Left renal cortex interstitium (tissue), 4 donors: Measurements from ENCODE around the gene GRIN2D. TPM values are rescaled to one million over a fixed set of nuclear protein-coding genes. Genes with fewer than 3 reads are reported as not detected.

Experiments used
- DNase-seq, 4 donors: peaks; one replicate each; pipeline ENCODE4 v3.0.0-alpha.2; 2013; ENCODE audit warnings: low read depth in 4 of 4, low spot score in 2 of 4, missing footprints in 1 of 4
- polyA plus RNA-seq, 4 donors: library from polyadenylated mRNA; unstranded; fragments of 120-200 nt; gene quantifications; one replicate each; pipeline ENCODE4 v1.2.1, GENCODE V29; 2013; ENCODE audit not compliant: insufficient read length in 4 of 4

GRIN2D gene
- polyA plus RNA-seq, 4 donors, result 0.42 to 0.78 (median 0.54) TPM

DNA sequence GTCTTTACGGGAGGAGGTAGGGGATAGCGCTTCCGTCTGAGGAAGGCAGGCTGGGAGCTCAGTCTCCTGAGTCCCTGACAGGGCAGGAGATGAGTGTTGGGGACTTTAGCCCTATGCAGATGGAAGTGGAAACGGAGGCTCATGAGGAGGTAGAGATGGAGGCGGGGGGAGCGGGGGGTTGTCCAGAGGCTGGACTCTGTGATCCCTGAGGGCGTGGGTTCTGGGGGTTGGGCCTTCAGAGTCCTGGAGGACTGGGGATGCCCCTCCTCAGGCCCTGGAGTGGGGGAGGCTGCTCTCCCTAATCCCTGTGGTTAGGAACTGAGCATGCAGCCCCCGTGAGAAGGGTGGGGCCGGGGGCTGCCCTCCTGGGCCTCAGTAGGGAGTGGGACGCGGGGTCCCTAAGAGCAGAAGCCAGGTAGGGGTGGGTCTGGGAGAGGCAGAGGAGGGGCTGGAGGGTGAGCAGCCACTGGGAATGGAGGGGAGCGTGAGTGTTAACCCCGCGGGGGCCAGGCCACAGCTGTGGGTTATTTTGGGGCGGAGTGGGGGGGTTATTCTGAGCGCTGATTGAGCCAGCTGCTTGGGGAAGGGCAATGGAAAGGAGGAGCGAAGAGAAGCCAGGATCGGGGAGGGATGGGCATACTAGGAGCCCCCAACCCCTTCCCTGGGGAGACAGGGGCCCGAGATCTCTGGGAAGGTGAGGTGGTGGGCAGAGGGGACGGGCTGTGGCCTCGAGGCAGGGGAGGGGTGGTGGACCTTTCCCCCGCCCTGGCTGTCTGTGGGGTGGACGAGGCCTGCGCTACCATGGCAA is 2.8 kb downstream of the GRIN2D start:
- DNase-seq, result no peak

DNA sequence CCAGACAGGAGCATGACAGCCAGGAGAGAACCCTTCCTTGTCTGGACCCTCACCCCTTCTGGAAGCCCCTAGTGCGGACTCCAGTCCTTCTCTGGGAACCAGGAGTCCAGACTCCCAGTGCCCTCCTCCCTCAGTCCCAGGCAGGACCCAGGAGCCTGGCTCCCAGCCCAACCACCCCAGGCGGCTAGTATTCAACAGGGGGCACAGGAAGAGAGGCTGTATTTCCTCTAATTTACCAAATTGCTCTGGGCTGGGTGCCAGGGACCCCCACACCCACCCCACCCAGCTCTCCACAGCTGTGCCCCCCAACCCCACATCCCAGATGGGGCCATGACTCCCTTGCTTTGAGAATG is 3.3 kb downstream of the GRIN2D start:
- DNase-seq, result no peak

DNA sequence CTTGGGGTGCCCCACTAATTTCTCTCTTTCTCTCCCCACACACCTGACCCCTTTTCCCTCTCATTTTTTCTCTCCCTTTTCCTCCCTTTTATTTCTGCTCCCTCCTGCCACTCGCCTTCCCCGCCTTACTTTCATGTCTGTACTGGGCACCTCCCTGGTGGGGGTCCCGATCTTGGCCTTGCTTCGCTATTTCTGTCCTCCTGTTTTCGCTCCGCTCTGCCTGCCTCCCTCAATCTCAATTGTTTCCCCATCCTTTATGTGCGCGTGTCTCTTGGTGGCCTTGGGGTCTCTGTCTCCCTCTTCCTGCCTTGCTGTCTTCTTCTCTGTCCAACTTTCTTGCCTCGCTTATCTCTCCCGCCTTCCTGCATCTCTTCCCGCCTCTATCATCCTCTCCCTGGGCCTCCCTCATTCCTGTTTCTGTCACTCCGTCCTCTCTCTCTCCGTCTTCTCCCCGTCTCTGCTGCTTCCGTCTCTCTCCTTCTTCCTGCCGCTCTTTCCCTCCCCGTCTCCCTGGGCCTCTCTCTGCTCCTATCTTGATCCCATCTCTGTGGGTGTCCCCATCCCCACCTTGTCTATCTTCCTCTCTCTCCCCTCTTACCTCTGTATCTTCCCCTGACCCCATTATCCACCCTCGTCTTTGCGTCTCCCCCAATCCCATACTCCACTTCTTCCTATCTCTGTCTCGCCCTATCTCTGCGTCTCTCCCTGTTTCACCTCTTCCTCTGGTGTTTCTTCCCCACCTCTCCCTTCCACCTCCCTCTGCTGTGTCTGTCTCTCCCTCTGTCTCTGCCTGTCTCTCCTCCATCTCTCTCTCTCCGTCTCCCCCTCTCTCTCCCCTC is 4.0 kb downstream of the GRIN2D start:
- DNase-seq, result no peak

GRCh38 chr19:48398102-48398374 is 4.6 kb downstream of the GRIN2D start:
- no peak for DNase-seq

DNA sequence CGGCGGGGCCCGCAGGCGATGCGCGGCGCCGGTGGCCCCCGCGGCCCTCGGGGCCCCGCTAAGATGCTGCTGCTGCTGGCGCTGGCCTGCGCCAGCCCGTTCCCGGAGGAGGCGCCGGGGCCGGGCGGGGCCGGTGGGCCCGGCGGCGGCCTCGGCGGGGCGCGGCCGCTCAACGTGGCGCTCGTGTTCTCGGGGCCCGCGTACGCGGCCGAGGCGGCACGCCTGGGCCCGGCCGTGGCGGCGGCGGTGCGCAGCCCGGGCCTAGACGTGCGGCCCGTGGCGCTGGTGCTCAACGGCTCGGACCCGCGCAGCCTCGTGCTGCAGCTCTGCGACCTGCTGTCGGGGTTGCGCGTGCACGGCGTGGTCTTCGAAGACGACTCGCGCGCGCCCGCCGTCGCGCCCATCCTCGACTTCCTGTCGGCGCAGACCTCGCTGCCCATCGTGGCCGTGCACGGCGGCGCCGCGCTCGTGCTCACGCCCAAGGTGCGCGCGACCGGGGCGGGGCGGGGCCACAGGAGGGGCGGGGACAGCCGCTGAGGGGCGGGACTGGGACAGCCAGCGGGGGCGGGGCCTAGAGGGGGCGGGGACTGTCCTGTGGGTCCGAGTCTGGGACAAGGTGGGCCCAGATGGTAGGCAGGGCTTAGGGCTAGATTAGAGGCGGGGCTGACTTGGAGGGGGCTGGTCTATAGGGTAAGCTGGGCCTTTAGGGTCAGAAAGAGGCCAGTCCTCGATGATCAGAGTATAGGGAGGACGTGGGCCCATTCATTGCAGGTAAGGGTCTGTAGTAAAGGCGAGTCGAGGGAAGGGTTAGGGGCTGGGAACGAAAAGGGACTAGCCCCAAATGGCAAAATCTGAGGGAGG is 5.1 kb downstream of the GRIN2D start:
- DNase-seq, result no peak

GRCh38 chr19:48400018-48400742 is 6.7 kb downstream of the GRIN2D start:
- no peak for DNase-seq

DNA sequence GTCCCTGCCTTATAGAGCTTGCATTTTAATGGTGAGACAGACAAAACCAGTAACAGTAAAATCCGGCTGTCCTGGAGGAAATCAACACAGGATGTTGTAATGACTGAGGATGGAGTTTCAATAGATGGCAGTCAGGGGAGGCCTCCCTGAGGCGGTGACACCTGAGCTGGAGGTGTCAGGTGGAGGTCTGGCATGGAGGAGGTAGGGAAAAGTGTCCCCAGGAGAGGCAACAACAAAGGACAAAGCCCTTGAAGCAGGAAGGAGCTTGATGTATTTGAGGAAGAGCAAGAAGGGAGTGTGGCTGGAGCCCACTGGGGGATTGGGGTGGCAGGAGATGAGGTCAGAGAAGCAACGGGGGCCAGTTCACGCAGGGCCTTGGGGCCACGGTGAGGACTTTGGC is 7.8 kb downstream of the GRIN2D start:
- DNase-seq, result no peak

DNA sequence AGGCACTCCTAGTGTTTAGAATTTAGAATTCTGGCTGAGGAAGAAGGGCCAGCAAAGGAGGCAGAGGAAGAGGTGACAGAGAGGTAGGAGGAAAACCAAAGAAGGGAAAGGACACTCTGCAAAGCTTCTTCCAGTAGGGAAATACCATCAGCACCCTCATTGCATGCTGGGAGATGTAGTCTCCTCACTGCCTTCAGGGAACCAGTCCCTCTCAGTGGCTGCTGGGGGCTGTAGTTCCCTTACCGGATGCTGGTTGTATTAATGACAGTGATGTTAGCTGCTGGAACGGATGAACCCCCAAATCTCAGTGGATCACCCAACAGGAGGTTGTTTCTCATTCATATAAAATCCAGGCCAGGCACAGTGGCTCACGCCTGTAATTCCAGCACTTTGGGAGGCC is 10.1 kb downstream of the GRIN2D start:
- no peak for DNase-seq

- DNase-seq, result no peak
Observed at GRCh38 chr19:48405010-48405659, 11.7 kb downstream of the GRIN2D start.

GRCh38 chr19:48405850-48406249 is 12.4 kb downstream of the GRIN2D start:
- no peak for DNase-seq

DNA sequence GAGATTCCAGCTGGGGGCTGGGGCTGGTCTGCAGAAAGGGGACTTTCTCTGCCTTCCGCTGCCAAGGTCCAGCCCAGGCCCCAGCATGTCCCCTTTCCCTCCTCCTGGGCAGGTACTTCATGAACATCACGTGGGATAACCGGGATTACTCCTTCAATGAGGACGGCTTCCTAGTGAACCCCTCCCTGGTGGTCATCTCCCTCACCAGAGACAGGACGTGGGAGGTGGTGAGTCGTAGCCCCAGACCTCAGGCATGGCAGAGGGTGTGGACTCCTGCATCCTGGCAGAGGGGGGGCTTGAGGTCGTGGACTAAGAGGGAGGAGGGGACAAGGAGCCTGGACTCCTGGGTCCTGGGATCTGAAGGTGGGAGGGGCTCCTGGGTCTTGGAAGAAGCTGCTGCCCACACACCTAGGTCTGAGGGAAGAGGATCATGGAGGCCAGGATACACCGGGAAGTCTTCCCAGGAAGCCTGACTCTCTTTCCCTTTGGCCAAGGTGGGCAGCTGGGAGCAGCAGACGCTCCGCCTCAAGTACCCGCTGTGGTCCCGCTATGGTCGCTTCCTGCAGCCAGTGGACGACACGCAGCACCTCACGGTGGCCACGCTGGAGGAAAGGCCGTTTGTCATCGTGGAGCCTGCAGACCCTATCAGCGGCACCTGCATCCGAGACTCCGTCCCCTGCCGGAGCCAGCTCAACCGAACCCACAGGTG is 20.6 kb downstream of the GRIN2D start:
- no peak for DNase-seq

GRCh38 chr19:48415395-48415794 is 21.9 kb downstream of the GRIN2D start:
- no peak for DNase-seq

DNA sequence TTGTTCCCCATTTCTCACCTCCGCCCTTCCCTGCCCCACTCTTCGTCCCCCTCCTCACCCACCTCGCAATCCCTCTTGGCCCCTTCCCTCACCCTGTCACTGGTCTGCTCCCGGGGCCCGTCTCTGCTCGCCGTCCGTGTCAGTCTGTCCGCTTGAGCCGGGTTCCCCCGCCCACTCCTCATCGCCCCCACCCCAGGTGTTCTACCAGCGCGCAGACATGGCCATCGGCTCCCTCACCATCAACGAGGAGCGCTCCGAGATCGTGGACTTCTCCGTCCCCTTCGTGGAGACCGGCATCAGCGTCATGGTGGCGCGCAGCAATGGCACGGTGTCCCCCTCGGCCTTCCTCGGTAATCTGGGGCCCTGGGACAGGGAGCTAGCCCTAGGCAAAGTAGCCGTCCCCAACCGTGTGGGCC is 22.3 kb downstream of the GRIN2D start:
- no peak for DNase-seq

GRCh38 chr19:48417421-48417820 is 24.0 kb downstream of the GRIN2D start:
- DNase-seq, result no peak

GRCh38 chr19:48418317-48419064 is 25.0 kb downstream of the GRIN2D start:
- no peak for DNase-seq

DNA sequence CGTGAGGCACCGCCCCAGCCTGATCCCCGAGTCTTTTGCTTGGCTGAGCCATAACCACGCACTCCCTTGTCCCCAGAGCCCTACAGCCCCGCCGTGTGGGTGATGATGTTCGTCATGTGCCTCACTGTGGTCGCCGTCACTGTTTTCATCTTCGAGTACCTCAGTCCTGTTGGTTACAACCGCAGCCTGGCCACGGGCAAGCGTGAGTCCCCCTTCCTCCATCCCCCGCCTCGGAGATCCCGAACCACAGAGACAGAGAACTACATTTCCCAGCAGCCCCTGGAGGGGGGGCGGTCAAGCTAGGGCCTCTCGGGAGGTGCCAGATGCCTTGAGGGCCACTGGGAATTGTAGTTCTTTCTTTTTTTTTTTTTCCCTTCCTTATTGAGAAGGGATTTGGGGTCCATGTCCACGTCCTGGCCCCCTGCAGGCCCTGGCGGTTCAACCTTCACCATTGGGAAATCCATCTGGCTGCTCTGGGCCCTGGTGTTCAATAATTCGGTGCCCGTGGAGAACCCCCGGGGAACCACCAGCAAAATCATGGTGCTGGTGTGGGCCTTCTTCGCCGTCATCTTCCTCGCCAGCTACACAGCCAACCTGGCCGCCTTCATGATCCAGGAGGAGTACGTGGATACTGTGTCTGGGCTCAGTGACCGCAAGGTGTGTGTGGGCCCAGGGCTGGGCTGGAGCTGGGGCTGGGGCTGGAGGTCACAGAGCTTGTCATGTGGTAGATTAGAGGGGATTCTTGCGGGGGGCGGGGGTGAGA is 25.9 kb downstream of the GRIN2D start:
- no peak for DNase-seq

GRCh38 chr19:48421548-48421947 is 28.1 kb downstream of the GRIN2D start:
- DNase-seq, result no peak

DNA sequence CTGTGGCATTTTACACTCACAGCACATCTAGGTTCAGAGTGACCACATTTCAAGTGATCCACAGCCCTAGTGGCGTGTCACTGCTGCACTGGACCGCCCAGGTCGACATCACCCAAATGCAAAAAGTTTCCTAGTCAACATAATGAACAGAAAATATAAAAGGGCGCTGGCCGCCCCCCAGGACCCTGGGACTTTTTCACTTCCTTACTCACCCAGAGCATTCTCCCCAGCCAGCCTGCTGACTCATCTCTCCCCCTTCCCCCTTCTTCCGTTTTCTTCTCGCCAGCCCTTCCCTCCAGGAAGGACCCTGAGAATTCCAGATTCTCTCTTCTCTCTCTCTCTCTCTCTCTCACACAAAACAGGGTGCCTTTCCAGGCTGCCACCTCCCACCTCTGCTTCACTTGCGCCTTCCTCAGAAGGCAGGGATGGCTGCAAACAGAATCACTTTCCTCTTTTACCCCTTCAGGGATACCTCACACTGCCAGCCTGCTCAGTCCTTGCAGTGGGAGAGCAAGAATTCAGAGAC is 31.3 kb downstream of the GRIN2D start:
- DNase-seq, result no peak
